HG02623 (cell line): Measurements from ENCODE around the gene SPECC1L.

Source experiments
- ATAC-seq: cut with Tn5 transposase; IDR thresholded peaks from one replicate; pipeline ENCODE4 v1.9.1; 2021; ENCODE audit warnings: moderate library complexity; ENCODE audit not compliant: unreplicated experiment

Gene SPECC1L

DNA sequence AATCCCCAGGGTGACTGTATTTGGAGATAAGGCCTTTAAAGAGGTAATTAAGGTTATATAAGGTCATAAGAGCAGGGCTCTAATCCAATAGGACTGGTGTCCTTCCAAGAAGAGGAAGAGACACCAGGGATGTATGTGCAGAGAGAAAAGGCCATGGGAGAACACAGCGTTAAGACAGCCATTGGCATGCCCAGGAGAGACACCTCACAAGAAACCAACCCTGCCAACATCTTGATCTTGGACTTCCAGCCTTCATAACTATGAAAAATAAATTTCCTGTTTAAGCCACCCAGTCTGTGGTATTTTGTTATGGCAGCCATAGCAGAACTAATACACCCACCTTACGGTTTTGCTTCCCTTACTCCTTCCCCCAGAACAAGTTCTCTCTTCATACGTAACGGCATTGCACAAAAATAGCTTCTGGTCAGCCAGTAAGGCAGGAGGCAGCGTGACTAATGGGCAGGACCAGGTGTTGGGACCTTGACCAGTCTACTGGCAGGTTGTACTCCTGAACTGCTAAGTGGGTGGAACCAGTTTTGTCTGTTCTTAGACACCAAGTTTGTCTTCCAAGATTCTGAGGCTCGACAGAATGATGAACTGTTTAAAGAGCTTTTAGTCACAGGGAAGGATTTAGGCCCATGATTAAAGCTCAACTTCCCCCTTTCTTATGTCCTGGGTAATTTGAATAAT is 192.6 kb downstream of the SPECC1L start:
- no peak for ATAC-seq

GRCh38 chr22:24465566-24465965 is 194.9 kb downstream of the SPECC1L start:
- no peak for ATAC-seq

DNA sequence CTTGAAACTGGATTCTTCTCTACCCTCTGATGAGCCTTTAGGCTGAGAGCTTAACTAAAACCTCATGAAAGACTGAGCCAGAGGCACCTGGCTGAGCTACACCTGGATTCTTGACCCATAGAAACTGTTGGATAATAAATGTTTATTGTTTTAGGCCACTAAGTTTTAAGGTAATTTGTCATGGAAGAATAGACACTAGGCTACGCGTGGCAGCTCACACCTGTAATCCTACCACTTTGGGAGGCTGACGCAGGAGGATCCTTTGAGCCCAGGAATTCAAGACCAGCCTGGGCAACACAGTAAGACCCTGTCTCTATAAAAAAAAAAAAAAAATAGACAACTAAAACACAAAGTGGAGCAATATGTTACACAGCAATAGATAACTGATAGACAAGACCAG is 195.3 kb downstream of the SPECC1L start:
- ATAC-seq: no peak

DNA sequence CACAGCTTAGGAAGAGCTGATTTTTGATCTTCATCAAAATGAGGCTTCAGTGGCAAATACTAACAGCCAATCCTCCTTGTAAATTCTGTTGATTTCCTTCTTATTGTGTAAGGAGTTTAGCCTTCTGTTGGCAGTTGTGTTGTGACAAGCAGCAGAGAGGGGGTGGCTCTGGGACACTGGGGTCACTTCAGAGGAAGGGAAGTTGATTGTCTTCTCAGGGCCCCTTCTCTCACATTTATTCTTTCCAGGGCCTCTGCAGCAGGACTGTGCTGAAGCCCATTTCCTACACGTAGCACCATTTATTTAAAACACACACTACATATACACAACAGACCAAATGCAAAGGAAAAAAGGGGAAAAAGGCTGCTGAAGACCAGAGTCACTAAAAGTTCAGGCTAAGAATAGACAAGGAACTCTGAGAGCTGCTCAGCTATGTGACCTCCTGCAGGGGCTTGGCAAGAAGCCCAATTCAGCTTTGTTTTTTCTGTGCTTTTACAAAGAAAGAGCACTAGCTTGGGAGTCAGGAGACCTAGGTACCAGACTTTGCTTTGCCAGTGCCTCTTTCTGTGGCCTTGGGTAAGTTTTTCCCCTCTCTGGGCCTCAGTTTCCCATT is 196.2 kb downstream of the SPECC1L start:
- no peak for ATAC-seq

GRCh38 chr22:24467340-24467739 is 196.7 kb downstream of the SPECC1L start:
- no peak for ATAC-seq
